Right hindlimb (tissue), 1 donor: ENCODE data around the gene BIN1.
A peak's percentile ranks its signal among the peaks of the same experiment; 100 is the strongest.

Source experiments
- DNase-seq: peaks from one replicate; pipeline ENCODE4 v3.0.0-alpha.2; 2018

Gene BIN1

DNA sequence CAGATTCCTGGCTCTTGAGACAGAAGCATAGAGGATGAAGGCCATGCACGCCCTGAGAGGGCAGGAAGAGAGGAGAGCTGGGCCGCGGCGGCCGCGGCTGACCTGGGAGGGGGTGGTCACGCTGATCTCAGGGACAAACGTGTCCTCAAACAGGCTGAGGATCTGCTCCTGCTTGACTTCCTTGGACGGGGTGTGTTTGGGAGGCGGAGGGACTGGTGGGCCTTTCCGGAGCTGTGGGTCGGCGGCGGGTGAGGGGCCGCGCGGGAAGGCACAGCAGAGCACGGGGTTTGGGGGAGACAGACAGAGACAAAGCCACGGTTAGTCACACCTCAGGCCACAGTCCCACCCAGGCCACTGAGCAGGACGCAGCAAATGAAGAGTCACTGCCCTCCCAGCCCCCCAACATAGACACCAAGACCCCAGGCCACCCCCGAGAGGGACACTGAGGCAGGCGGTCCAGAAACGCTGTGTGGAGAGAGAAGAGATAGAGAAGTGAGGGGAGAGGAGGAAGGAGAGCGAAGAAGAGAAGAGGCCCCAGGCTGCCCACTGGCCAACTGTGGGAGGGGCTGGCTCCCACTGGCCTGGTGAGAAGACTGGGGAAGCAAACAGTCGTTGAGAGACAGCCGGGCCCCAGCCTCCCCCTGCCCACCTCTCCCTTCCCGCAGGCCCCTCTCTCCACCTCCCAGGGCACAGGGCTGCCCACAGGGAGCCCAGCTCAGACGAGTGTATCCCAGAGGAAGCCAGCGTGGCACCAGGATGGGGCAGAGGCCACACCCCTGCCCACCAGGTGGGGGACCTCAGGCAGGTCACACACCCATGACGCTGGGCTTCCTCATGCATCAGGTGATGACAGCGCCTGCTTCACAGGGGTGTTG lies 49.3 kb downstream of the BIN1 start:
- no peak for DNase-seq

GRCh38 chr2:127056631-127057370 lies 50.2 kb downstream of the BIN1 start:
- DNase-seq = no peak

- DNase-seq = no peak
Observed at GRCh38 chr2:127056086-127056485, 50.9 kb downstream of the BIN1 start.

- DNase-seq = no peak
Observed at GRCh38 chr2:127055786-127056076, 51.2 kb downstream of the BIN1 start.

DNA sequence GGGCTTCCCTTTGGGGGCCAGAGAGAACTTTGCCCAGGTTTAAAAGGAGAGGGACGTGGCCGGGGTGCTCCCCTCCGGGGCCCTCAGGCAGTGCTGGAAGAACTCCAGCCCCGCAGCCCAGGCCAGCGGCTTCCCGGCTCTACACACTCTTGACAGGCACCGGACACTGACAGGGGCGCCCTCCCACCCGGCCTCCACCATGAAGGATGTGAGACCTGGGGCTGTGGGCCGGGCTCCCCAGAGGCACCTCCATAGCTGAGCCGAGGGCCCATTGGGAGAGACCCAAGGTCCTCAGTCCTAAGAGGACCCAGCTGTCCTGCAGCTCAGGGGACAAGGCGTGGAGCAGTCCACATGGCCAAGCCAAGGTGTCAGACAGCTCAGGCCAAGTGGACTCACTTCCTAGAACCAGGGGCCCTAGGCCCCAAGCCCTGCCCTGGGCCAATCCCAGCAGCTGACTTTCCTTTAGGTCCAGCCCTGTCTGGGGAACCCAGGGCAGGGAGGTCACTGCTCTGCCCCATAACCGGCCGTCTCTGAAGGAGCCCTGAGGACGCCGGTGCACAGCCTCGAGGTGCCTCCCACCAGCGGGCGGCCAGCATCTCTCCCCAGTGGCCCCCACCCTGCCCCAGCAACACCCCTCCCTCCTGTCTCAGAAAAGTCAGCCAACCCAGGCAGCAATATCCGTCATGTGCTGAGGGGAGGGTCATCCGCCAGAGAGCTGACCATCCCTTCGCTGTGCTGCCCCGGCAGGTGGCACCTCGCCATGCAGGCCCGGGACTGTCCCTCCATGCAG lies 51.8 kb downstream of the BIN1 start:
- DNase-seq = no peak

DNA sequence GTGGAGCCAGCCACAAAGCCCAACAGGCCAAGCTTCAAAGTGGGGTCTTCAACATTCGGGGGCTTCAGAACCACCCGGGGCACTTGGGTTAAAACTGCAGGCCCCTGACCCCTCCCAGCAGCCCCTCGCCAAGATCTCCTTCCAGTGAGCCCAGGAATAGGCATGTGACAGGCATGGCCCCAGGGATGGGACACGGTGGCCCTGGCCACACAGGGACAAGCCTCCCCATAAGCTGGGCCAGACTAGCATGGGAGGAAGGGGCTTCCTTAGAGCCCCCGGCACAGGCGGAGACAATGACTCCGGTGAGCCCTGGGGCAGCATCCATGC lies 52.4 kb downstream of the BIN1 start:
- DNase-seq = no peak

- peak; percentile 31 for DNase-seq
Observed at GRCh38 chr2:127053731-127054603, 53.0 kb downstream of the BIN1 start.

DNA sequence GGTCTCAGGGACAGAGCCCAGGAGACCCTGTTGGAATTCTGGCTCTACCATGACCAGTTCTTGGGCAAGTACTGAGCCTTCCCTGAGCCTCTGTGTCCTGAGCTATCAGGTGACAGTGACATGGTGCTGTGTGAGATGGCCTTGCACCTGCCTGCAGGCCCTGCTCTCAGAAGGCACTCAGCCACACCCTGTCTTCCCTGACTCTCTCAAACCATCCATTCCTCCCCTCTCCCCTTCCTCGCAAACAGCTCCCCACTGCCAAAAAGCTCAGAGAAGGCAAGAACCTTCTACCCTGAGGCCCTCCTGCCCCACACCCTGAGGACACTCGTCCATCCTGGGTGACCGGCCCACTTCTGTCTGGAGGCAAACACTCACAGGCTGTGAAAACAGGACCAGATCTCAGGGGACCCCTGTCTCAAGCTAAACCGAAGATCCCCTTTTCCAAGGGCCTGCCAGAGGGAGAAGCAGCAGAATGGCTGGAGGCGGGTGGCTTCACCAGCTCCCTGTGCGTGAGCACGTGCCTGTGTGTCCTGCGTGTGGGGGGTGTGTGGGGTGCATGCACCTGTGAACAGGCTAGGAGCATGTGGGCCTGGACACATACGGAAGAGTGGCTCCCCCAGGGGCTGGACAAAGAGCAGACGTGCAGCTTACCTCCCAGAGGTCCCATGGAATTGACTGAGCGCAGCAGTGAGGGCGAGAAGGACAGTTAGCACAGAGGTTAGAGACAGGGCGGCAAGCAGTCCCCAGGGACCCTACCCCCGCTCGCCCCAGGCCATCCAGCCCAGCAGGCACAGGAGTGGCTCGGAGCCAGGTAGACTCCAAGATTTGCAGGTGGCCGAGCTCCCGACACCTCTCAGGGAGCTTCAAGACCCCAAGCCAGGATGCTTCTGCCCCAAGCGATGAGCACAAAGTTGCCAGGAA lies 53.9 kb downstream of the BIN1 start:
- DNase-seq = peak; percentile 19

DNA sequence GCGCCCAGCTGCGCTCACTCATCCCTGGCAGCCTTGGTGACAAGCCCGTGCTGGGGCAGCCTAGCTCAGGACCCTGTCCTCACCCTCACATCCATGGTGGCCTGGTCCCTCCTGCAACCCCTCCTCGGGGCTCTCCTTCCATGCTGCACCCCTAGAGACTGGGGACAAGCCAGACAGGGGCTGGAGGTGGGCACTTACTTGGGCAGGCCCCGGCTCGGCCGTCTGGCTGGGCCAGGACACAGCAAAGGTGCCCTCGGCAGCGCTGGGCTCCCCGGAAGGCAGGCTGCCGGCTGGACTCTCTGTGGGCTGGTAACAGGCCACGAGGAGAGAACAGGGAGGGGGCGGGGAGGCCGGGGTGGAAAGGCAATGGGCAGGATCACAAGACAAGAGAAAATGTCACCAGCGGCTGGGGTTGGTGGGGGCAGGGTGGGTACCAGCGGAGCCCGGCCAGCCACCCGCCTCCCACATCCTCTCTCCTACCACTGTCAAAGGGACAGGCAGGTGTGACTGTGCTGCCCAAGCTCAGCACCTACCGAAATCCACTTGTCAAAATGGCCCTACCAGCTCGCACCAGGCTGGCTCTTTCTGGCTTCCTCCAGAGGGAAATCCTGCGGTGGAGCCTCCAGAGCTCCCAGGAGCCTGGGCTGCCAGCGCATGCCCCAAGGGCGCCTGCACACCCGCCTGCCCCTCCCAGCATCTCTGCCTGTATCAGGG lies 54.7 kb downstream of the BIN1 start:
- DNase-seq = peak; percentile 22

- peak; percentile 23 for DNase-seq
Observed at GRCh38 chr2:127051116-127052056, 55.6 kb downstream of the BIN1 start.

- peak; percentile 34 for DNase-seq
Observed at GRCh38 chr2:127050803-127051115, 56.2 kb downstream of the BIN1 start.

GRCh38 chr2:127049927-127050802 lies 56.8 kb downstream of the BIN1 start:
- peak; percentile 86 for DNase-seq

- DNase-seq = no peak
Observed at GRCh38 chr2:127048969-127049897, 57.7 kb downstream of the BIN1 start.

- peak; percentile 17 for DNase-seq
Observed at GRCh38 chr2:127048618-127048935, 58.4 kb downstream of the BIN1 start.

DNA sequence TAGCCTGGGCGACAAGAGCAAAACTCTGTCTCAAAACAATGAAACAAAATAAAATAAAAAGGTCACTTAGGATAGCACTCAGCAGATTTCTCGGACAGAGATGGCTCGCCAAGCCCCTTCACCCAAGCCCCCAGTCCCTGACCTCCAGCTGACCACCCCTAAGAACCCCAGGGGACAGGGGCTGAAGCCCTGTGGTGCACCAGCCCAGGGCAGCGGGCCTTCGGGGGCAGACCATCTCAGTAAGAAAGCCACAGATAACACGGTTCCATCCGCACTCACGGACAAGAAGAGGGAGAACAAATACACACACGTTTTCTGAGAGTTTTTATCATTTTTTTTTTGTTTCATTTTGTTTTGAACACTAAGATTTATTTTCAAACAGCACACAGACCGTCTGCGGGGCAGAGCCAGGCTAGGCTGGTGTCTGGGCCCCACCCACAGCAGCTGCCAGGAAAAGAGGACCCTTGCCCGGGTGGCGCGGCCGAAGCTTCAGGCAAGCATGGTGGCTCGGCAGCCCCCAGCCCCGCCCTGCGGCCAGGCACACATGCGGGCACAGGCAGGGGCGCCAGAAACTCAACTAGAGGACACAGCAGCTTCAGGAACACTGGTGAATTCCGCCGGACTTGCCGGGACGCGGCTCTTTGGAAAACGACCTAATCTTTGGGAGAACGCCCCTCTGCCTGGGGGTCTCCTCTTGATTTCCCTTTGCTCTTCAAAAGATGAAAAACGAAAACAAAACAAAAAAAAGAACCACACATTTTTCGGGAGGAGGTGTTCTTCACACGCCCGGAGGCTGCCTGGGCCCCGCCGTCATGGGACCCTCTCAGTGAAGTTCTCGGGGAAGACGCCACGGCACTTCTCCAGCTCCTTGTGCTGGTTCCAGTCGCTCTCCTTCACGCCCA lies 59.0 kb downstream of the BIN1 start:
- peak; percentile 19 for DNase-seq

DNA sequence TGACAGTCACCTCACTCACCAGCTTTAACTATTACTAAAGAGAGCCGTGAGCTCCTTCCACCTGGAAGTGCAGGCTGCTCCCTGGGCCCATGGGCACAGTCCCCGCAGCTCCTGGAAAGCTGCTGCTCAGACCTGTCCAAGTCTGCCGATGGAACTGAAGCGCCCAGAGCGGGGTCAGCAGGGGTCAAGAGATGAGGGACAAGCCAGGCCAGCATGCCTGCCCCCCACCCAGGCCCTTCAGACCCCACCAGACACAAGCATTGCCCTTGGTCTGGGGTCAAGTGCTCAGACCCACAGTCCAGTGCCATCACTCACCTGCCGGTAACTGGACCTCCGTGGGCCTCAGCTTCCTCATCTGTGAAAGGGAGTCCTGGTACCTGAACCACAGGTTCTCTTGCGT lies 59.9 kb downstream of the BIN1 start:
- peak; percentile 18 for DNase-seq

GRCh38 chr2:127046579-127046978 lies 60.4 kb downstream of the BIN1 start:
- DNase-seq = peak; percentile 20
